H9 (cell line): ENCODE measurements around the gene CHSY3. TPM values are rescaled to one million over a fixed set of nuclear protein-coding genes. Genes with fewer than 3 reads are reported as not detected.

ENCODE experiments used
- DNase-seq: peaks from one replicate; pipeline ENCODE4 v3.0.0-alpha.2; 2017
- H2AFZ ChIP-seq: one replicate; pipeline ENCODE4 v1.6.1; 2013; ENCODE audit warnings: mild to moderate bottlenecking, low read length, control low read depth, moderate library complexity
- H2AK5ac ChIP-seq: 2 replicates; pipeline ENCODE4 v1.6.1; 2013; ENCODE audit warnings: low read length, control low read depth, mixed read lengths; ENCODE audit not compliant: insufficient read length
- H2BK120ac ChIP-seq: one replicate; pipeline ENCODE4 v1.6.1; 2013; ENCODE audit warnings: low read depth, mild to moderate bottlenecking, low read length, control low read depth, inconsistent platforms; ENCODE audit not compliant: poor library complexity, severe bottlenecking
- H2BK12ac ChIP-seq: 2 replicates; pipeline ENCODE4 v1.6.1; 2013; ENCODE audit warnings: low read length, control low read depth, mixed read lengths, low read depth; ENCODE audit not compliant: insufficient read length
- H2BK15ac ChIP-seq: 2 replicates; pipeline ENCODE4 v1.6.1; 2013; ENCODE audit warnings: low read depth, low read length, control low read depth
- H2BK20ac ChIP-seq: one replicate; pipeline ENCODE4 v1.6.1; 2013; ENCODE audit warnings: low read depth, mild to moderate bottlenecking, low read length, control low read depth, inconsistent platforms; ENCODE audit not compliant: poor library complexity, severe bottlenecking
- H2BK5ac ChIP-seq: 2 replicates; pipeline ENCODE4 v1.6.1; 2013; ENCODE audit warnings: low read length, control low read depth, mixed read lengths; ENCODE audit not compliant: insufficient read length
- H3K14ac ChIP-seq: 2 replicates; pipeline ENCODE4 v1.6.1; 2013; ENCODE audit warnings: low read length, control low read depth; ENCODE audit not compliant: insufficient read depth
- H3K18ac ChIP-seq: 2 replicates; pipeline ENCODE4 v1.6.1; 2013; ENCODE audit warnings: low read depth, mild to moderate bottlenecking, mixed read lengths, low read length, control low read depth; ENCODE audit not compliant: insufficient read length
- H3K23ac ChIP-seq: 2 replicates; pipeline ENCODE4 v1.6.1; 2013; ENCODE audit warnings: low read length, control low read depth, mixed read lengths, low read depth; ENCODE audit not compliant: insufficient read length
- H3K23me2 ChIP-seq: 2 replicates; pipeline ENCODE4 v1.6.1; 2013; ENCODE audit warnings: low read depth, mild to moderate bottlenecking, mixed read lengths, low read length, control low read depth; ENCODE audit not compliant: insufficient read length, poor library complexity, severe bottlenecking
- H3K27ac ChIP-seq: 2 replicates; pipeline ENCODE4 v1.5.1; 2013; ENCODE audit warnings: low read length, control low read depth, mixed read lengths, low read depth; ENCODE audit not compliant: insufficient read length
- H3K27me3 ChIP-seq: 2 replicates; pipeline ENCODE4 v1.6.1; 2013; ENCODE audit warnings: low read length, control low read depth, inconsistent platforms; ENCODE audit not compliant: insufficient read depth
- H3K4ac ChIP-seq: 2 replicates; pipeline ENCODE4 v1.6.1; 2013; ENCODE audit warnings: low read depth, mild to moderate bottlenecking, control low read depth, inconsistent platforms, low read length, moderate library complexity
- H3K4me1 ChIP-seq: 2 replicates; pipeline ENCODE4 v1.6.1; 2013; ENCODE audit warnings: low read length, control low read depth, inconsistent platforms; ENCODE audit not compliant: insufficient read depth
- H3K4me2 ChIP-seq: 2 replicates; pipeline ENCODE4 v1.6.1; 2013; ENCODE audit warnings: low read length, control low read depth, mixed read lengths; ENCODE audit not compliant: insufficient read length, insufficient read depth
- H3K56ac ChIP-seq: 2 replicates; pipeline ENCODE4 v1.6.1; 2013; ENCODE audit warnings: low read depth, mild to moderate bottlenecking, mixed read lengths, low read length, control low read depth; ENCODE audit not compliant: insufficient read length
- H3K79me1 ChIP-seq: 2 replicates; pipeline ENCODE4 v1.6.1; 2013; ENCODE audit warnings: low read depth, mild to moderate bottlenecking, moderate library complexity, low read length, control low read depth, inconsistent platforms; ENCODE audit not compliant: insufficient read depth, poor library complexity, severe bottlenecking
- H3K79me2 ChIP-seq: 2 replicates; pipeline ENCODE4 v1.6.1; 2013; ENCODE audit warnings: low read length, control low read depth, inconsistent platforms; ENCODE audit not compliant: insufficient read depth
- H3K9ac ChIP-seq: 2 replicates; pipeline ENCODE4 v1.6.1; 2013; ENCODE audit warnings: low read length, control low read depth, mixed read lengths; ENCODE audit not compliant: insufficient read length; ENCODE audit errors: extremely low read depth
- H3K9me3 ChIP-seq: one replicate; pipeline ENCODE4 v1.6.1; 2013; ENCODE audit warnings: low read depth, low read length, inconsistent platforms; ENCODE audit not compliant: control insufficient read depth
- H3T11ph ChIP-seq: one replicate; pipeline ENCODE4 v1.6.1; 2013; ENCODE audit warnings: mild to moderate bottlenecking, low read length, control low read depth, inconsistent platforms
- H4K20me1 ChIP-seq: one replicate; pipeline ENCODE4 v1.6.1; 2013; ENCODE audit not compliant: control insufficient read depth, insufficient read length, insufficient read depth
- H4K5ac ChIP-seq: 2 replicates; pipeline ENCODE4 v1.6.1; 2013; ENCODE audit warnings: low read depth, mild to moderate bottlenecking, mixed read lengths, low read length, control low read depth; ENCODE audit not compliant: insufficient read length
- H4K8ac ChIP-seq: replicated peaks from 2 replicates; pipeline ENCODE4 v1.6.1; 2013; ENCODE audit warnings: low read length, control low read depth, mixed read lengths, low read depth; ENCODE audit not compliant: insufficient read length
- H4K91ac ChIP-seq: 2 replicates; pipeline ENCODE4 v1.6.1; 2013; ENCODE audit warnings: low read depth, mild to moderate bottlenecking, moderate library complexity, mixed read lengths, low read length, control low read depth; ENCODE audit not compliant: insufficient read length
- H3K27ac Mint-ChIP-seq, 3 experiments: 2 replicates in 2 of 3; 3 replicates in 1 of 3; pipeline ENCODE4 v1.8.0; 2020 to 2021; ENCODE audit warnings: mixed read lengths in 3 of 3, mild to moderate bottlenecking in 1 of 3, moderate library complexity in 1 of 3
- H3K27me3 Mint-ChIP-seq: 2 replicates; pipeline ENCODE4 v1.8.0; 2021; ENCODE audit warnings: low read depth, mild to moderate bottlenecking, moderate library complexity, mixed read lengths
- H3K36me3 Mint-ChIP-seq, 3 experiments: 2 replicates in 2 of 3; 3 replicates in 1 of 3; pipeline ENCODE4 v1.8.0; 2020 to 2021; ENCODE audit warnings: low read depth in 3 of 3, mixed read lengths in 3 of 3; ENCODE audit not compliant: insufficient read depth in 1 of 3
- H3K4me1 Mint-ChIP-seq, 2 experiments: 2 replicates each; pipeline ENCODE4 v1.8.0; 2020; ENCODE audit warnings: mixed read lengths in 2 of 2
- H3K4me3 Mint-ChIP-seq, 2 experiments: 2 replicates in 1 of 2; 3 replicates in 1 of 2; pipeline ENCODE4 v1.8.0; 2020 to 2021; ENCODE audit warnings: mild to moderate bottlenecking in 2 of 2, mixed read lengths in 2 of 2, moderate library complexity in 1 of 2
- H3K9me3 Mint-ChIP-seq, 2 experiments: 2 replicates in 1 of 2; 3 replicates in 1 of 2; pipeline ENCODE4 v1.8.0; 2020; ENCODE audit warnings: mild to moderate bottlenecking in 2 of 2, mixed read lengths in 2 of 2, moderate library complexity in 1 of 2
- WGBS: extraction: QIAGEN DNeasy Blood & Tissue Kit; methylation state at CpG from one replicate; pipeline ENCODE4 v1.1.7; 2013; ENCODE audit warnings: missing lambda C conversion rate, low lambda C conversion rate, mixed read lengths; ENCODE audit not compliant: insufficient read length; ENCODE audit errors: extremely low coverage; 5-methylcytosine and 5-hydroxymethylcytosine counted together
- total RNA-seq: library from RNA; stranded (reverse); gene quantifications from 2 replicates; pipeline ENCODE4 v1.2.1, GENCODE V29; 2021
- TF ChIP-seq, protein P1 (sequence below): fragments of 200-600 bp; sonication (generic); conservative IDR thresholded peaks from 3 replicates; pipeline ENCODE4 v1.8.0; 2021; ENCODE audit warnings: antibody characterized with exemption, mild to moderate bottlenecking

CHSY3 gene
- total RNA-seq, 1 experiment from 2014 or later: 0.37 TPM

DNA sequence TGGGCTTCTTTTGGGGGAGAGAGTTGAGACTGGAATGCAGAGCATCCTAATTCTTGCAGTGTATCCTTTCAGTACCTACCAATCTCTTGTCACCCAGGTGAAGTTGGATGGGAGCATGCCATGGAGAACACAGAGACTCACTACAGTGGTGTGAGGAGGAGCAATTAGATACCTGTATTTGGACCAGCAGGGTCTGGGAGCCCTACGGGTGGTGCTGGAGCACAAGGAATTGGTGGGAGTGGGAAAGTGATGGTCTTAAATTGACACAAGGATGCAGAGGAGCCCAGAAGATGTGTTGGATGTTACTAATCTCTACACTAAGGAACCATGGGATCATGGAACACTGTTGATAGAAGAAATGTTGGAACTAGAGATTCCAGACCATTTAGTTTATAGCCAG is 212.7 kb downstream of the CHSY3 start:
- no peak overlapping the region for H2BK15ac ChIP-seq
- no peak for DNase-seq
- H3K4me3 Mint-ChIP-seq: no peak overlapping the region

More for the DNA sequence above, 212.7 kb downstream of the CHSY3 start:
- Histone ChIP-seq H2BK120ac (no peak overlapping the region), H3K18ac (no peak overlapping the region), H3K14ac (no peak overlapping the region), H2BK5ac (no peak overlapping the region), H3K23ac (no peak overlapping the region), H3K4me2 (no peak overlapping the region), H3K9ac (no peak overlapping the region), H4K8ac (no peak overlapping the region), H3K27ac (no peak overlapping the region), H3K23me2 (no peaks in the 10 kb centered on the region), H2BK12ac (no peak overlapping the region), H3K9me3 (no peaks in the 10 kb centered on the region), H3K79me1 (no peaks in the 10 kb centered on the region), H4K91ac (no peak overlapping the region), H2AK5ac (no peak overlapping the region), H2BK20ac (no peak overlapping the region), H3K4me1 (peaks cover 2% of the 10 kb centered on the region; the same call in 1 of the 2 replicates), H4K20me1 (no peaks in the 10 kb centered on the region), H3K4ac (no peak overlapping the region), H3T11ph (no peak overlapping the region), H2AFZ (no peak overlapping the region), H3K27me3 (no peaks in the 10 kb centered on the region), H4K5ac (no peak overlapping the region), H3K79me2 (no peaks in the 10 kb centered on the region), H3K56ac (no peak overlapping the region)
- TF ChIP-seq, protein P1, sequence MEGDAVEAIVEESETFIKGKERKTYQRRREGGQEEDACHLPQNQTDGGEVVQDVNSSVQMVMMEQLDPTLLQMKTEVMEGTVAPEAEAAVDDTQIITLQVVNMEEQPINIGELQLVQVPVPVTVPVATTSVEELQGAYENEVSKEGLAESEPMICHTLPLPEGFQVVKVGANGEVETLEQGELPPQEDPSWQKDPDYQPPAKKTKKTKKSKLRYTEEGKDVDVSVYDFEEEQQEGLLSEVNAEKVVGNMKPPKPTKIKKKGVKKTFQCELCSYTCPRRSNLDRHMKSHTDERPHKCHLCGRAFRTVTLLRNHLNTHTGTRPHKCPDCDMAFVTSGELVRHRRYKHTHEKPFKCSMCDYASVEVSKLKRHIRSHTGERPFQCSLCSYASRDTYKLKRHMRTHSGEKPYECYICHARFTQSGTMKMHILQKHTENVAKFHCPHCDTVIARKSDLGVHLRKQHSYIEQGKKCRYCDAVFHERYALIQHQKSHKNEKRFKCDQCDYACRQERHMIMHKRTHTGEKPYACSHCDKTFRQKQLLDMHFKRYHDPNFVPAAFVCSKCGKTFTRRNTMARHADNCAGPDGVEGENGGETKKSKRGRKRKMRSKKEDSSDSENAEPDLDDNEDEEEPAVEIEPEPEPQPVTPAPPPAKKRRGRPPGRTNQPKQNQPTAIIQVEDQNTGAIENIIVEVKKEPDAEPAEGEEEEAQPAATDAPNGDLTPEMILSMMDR: peak; percentile 22; the same call in 1 of the 3 replicates
- Mint-ChIP-seq H3K27ac (peak overlapping the region in 1 of 3 experiments; percentile 76; a peak in 1 of 7 replicates), H3K4me1 (peaks cover 0 to 8% of the 10 kb centered on the region in 2 experiments; a peak in 2 of 4 replicates), H3K27me3 (no peaks in the 10 kb centered on the region), H3K9me3 (no peaks in the 10 kb centered on the region), H3K36me3 (no peaks in the 10 kb centered on the region)
- no CpG with 5 or more reads among the region's 1 CpG for WGBS
